HCT116 (cell line): ENCODE measurements around the gene PTS. TPM values are rescaled to one million over a fixed set of nuclear protein-coding genes. Genes with fewer than 3 reads are reported as not detected.

Experiments used
- ATAC-seq: fragments of 200-7000 bp; cut with Tn5 transposase; 2 replicates; pipeline ENCODE4 v1.9.1; 2020; ENCODE audit warnings: mild to moderate bottlenecking, moderate library complexity
- BruUV-seq: library from RNA; stranded (reverse); fragments of 400-500 nt; replicated peaks from 2 replicates; lab custom pipeline; 2021; lab: Mats Ljungman, UMichigan
- CTCF ChIA-PET: fragments of 300-600 bp; sonication (Branson Sonifier 250); formaldehyde crosslinking; loops from one replicate; lab custom pipeline; 2021; ENCODE audit warnings: antibody characterized with exemption; lab: Charles Lee
- POLR2A ChIA-PET: fragments of 300-600, 350-600 bp; sonication (Branson Sonifier 250); formaldehyde crosslinking; loops from one replicate; lab custom pipeline; 2021; ENCODE audit warnings: antibody characterized with exemption; lab: Charles Lee
- RAD21 ChIA-PET, 2 experiments: fragments of 300-600 bp; sonication (Branson Sonifier 250); formaldehyde crosslinking; loops; one replicate each; lab custom pipeline; 2023; ENCODE audit warnings: low total read pairs in 2 of 2; ENCODE audit not compliant: uncharacterized antibody in 2 of 2, unreplicated experiment in 2 of 2, low non-redundant PET in 1 of 2; lab: Charles Lee
- DNase-seq: peaks from one replicate; pipeline ENCODE4 v3.0.0-alpha.2; 2010; ENCODE audit warnings: low read depth, low spot score
- H2AFZ ChIP-seq: fragments of 200-600 bp; shearing (Covaris generic), sonication (generic); 2 replicates; pipeline ENCODE4 v1.6.1; 2017; ENCODE audit warnings: low read depth, mixed run types, mixed read lengths, antibody characterized with exemption, low read length; ENCODE audit not compliant: poor library complexity, severe bottlenecking
- H3K27ac ChIP-seq: 2 replicates; pipeline ENCODE4 v1.5.1; 2012; ENCODE audit warnings: low read depth, low read length
- H3K27me3 ChIP-seq: fragments of 200-600 bp; sonication (generic); 2 replicates; pipeline ENCODE4 v1.6.1; 2016; ENCODE audit warnings: mixed run types, low read length, mixed read lengths; ENCODE audit not compliant: insufficient read depth
- H3K36me3 ChIP-seq, 2 experiments: fragments of 200-500 bp in 1 of 2; fragments of 200-600 bp in 1 of 2; sonication (Bioruptor generic) in 1 of 2; sonication (generic) in 1 of 2; 2 replicates each; pipeline versions ENCODE4 v1.5.1 to v1.6.1; 2014 to 2016; ENCODE audit warnings: low read length in 2 of 2, inconsistent platforms in 1 of 2, mixed read lengths in 1 of 2, mixed run types in 1 of 2; ENCODE audit not compliant: insufficient read depth in 2 of 2, control insufficient read depth in 1 of 2
- H3K4me1 ChIP-seq, 2 experiments: fragments of 200-600 bp in 1 of 2; sonication (generic) in 1 of 2; 2 replicates each; pipeline versions ENCODE4 v1.5.1 to v1.6.1; 2012 to 2017; ENCODE audit warnings: low read length in 2 of 2, inconsistent platforms in 1 of 2, mild to moderate bottlenecking in 1 of 2, mixed read lengths in 1 of 2, mixed run types in 1 of 2, moderate library complexity in 1 of 2; ENCODE audit not compliant: insufficient read depth in 2 of 2, control insufficient read depth in 1 of 2
- H3K4me2 ChIP-seq: fragments of 200-600 bp; sonication (generic); 2 replicates; pipeline ENCODE4 v1.6.1; 2017; ENCODE audit warnings: mixed run types, low read length, mixed read lengths
- H3K4me3 ChIP-seq, 2 experiments: fragments of 200-600 bp in 1 of 2; sonication (generic) in 1 of 2; replicated peaks in 1 of 2; 2 replicates each; pipeline ENCODE4 v1.5.1; 2011 to 2016; ENCODE audit warnings: low read length in 2 of 2, control low read depth in 1 of 2, low read depth in 1 of 2, mild to moderate bottlenecking in 1 of 2, mixed read lengths in 1 of 2, mixed run types in 1 of 2
- H3K79me2 ChIP-seq: fragments of 200-600 bp; sonication (generic); 2 replicates; pipeline ENCODE4 v1.6.1; 2017; ENCODE audit warnings: mild to moderate bottlenecking, mixed run types, low read length, moderate library complexity, mixed read lengths; ENCODE audit not compliant: insufficient read depth
- H3K9ac ChIP-seq: fragments of 200-600 bp; sonication (generic); 2 replicates; pipeline ENCODE4 v1.6.1; 2016; ENCODE audit warnings: low read length, mixed read lengths
- H3K9me2 ChIP-seq: fragments of 200-600 bp; sonication (generic), shearing (Covaris generic); 2 replicates; pipeline ENCODE4 v1.6.1; 2017; ENCODE audit warnings: mixed run types, mild to moderate bottlenecking, moderate library complexity; ENCODE audit not compliant: insufficient read depth
- H3K9me3 ChIP-seq, 2 experiments: fragments of 200-500 bp in 1 of 2; fragments of 200-600 bp in 1 of 2; sonication (Bioruptor generic) in 1 of 2; sonication (generic) in 1 of 2; 2 replicates each; pipeline ENCODE4 v1.6.1; 2014 to 2017; ENCODE audit warnings: low read length in 2 of 2, mixed read lengths in 2 of 2, inconsistent platforms in 1 of 2, low read depth in 1 of 2, mild to moderate bottlenecking in 1 of 2, mixed run types in 1 of 2, moderate library complexity in 1 of 2; ENCODE audit not compliant: control insufficient read depth in 1 of 2, insufficient read depth in 1 of 2
- H4K20me1 ChIP-seq: fragments of 200-600 bp; sonication (generic), shearing (Covaris generic); 2 replicates; pipeline ENCODE4 v1.6.1; 2017; ENCODE audit warnings: mixed run types, mild to moderate bottlenecking, moderate library complexity; ENCODE audit not compliant: insufficient read depth
- RAD21 ChIP-seq: IDR thresholded peaks from 2 replicates; pipeline ENCODE4 v1.6.1; 2012; ENCODE audit warnings: low read depth, mild to moderate bottlenecking
- SIN3A ChIP-seq: IDR thresholded peaks from 2 replicates; pipeline ENCODE4 v1.6.1; 2012; ENCODE audit warnings: low read depth
- YY1 ChIP-seq: IDR thresholded peaks from 2 replicates; pipeline ENCODE4 v1.6.1; 2011; ENCODE audit warnings: low read length, low read depth, moderate library complexity, mild to moderate bottlenecking; ENCODE audit not compliant: insufficient replicate concordance; ENCODE audit errors: extremely low read depth
- ZFX ChIP-seq: fragments of 450-650 bp; IDR thresholded peaks from 2 replicates; pipeline ENCODE4 v1.6.1; 2017
- ZNF274 ChIP-seq: fragments of 200-500 bp; sonication (Bioruptor generic); IDR thresholded peaks from 2 replicates; pipeline ENCODE4 v1.6.1; 2014; ENCODE audit warnings: mild to moderate bottlenecking, low read depth, low read length, inconsistent platforms
- intact Hi-C: fragments of 100-400 bp; cut with micrococcal nuclease; formaldehyde crosslinking; loops from 2 replicates; pipeline ENCODE4 v1.10.0; 2022
- total RNA-seq: library from RNA; stranded (reverse); gene quantifications from one replicate; pipeline ENCODE4 v1.2.1, GENCODE V29; 2021; ENCODE audit not compliant: unreplicated experiment
- TF ChIP-seq, protein P1 (sequence below): IDR thresholded peaks from 2 replicates; pipeline ENCODE4 v1.6.1; 2012
- TF ChIP-seq, protein P2 (sequence below): IDR thresholded peaks from 2 replicates; pipeline ENCODE4 v1.6.1; 2011; ENCODE audit warnings: mild to moderate bottlenecking, low read length, moderate library complexity; ENCODE audit not compliant: insufficient replicate concordance; ENCODE audit errors: extremely low read depth

The PTS gene
- total RNA-seq, 1 experiment from 2014 or later, result 45.7 TPM

DNA sequence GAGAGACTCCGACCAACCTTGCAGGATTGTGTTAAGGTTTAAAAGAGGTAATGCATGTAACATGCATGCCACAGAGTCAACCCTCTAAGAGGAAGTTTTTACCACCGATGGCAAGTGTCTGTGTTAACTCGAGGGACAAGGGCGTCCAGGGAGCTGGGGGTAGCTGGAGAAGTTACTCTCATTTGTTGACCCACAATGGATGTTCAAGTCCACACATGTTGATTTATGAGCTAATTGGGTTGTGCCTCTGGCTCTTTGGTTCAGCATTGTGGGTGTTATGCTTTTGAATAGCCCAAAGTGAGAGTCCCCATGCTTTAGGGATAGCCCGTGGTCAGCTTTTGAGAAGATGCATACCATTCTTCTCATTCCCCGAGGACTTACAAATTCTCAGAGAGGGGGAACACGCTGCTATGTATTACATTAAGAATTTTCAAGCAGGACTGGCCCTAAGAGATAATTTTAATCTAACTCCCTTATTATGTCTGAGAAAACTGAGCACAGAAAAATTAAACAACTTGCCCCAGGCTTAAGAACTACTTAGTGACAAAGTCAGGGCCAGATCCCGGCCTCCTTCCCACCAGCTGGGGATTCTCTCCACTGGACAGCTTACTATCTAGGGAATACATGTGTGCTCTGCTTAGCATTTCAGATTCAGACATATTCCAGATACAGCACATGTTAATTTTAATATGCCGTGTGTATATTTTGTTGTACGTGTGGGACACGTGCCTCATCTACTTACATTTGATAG is 39.6 kb downstream of the PTS start:
- Histone ChIP-seq H3K4me3 (no peak overlapping the region), H3K9me3 (no peaks in the 10 kb centered on the region), H4K20me1 (no peaks in the 10 kb centered on the region), H3K36me3 (no peaks in the 10 kb centered on the region), H3K9ac (no peak overlapping the region), H3K9me2 (no peaks in the 10 kb centered on the region), H2AFZ (no peak overlapping the region), H3K27me3 (no peaks in the 10 kb centered on the region), H3K27ac (no peak overlapping the region), H3K4me1 (peaks cover 0 to 7% of the 10 kb centered on the region in 2 experiments; a peak in 1 of 4 replicates), H3K4me2 (no peak overlapping the region), H3K79me2 (no peaks in the 10 kb centered on the region)
- intact Hi-C loops, result no loop called here
- ChIA-PET RAD21 (no interaction called here), POLR2A (no interaction called here), CTCF (no interaction called here)
- TF ChIP-seq, protein P1, sequence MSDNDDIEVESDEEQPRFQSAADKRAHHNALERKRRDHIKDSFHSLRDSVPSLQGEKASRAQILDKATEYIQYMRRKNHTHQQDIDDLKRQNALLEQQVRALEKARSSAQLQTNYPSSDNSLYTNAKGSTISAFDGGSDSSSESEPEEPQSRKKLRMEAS, result no peak
- TF ChIP-seq ZNF274 (no peak), ZFX (no peak), RAD21 (no peak), SIN3A (no peak), YY1 (no peak)
- TF ChIP-seq, protein P2, sequence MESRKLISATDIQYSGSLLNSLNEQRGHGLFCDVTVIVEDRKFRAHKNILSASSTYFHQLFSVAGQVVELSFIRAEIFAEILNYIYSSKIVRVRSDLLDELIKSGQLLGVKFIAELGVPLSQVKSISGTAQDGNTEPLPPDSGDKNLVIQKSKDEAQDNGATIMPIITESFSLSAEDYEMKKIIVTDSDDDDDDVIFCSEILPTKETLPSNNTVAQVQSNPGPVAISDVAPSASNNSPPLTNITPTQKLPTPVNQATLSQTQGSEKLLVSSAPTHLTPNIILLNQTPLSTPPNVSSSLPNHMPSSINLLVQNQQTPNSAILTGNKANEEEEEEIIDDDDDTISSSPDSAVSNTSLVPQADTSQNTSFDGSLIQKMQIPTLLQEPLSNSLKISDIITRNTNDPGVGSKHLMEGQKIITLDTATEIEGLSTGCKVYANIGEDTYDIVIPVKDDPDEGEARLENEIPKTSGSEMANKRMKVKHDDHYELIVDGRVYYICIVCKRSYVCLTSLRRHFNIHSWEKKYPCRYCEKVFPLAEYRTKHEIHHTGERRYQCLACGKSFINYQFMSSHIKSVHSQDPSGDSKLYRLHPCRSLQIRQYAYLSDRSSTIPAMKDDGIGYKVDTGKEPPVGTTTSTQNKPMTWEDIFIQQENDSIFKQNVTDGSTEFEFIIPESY, result no peak
- BruUV-seq, result no TSS peak
- ATAC-seq (no peak), DNase-seq (no peak)
